Stomach (tissue), 4 donors: ENCODE results near the gene FAM120A.

ENCODE experiments used
- EP300 ChIP-seq: sonication (generic); formaldehyde crosslinking; IDR thresholded peaks from one replicate; pipeline ENCODE4 v1.6.1; 2017; ENCODE audit warnings: antibody characterized with exemption
- POLR2A ChIP-seq, 4 donors: fragments of 450-650 bp; IDR thresholded peaks; one replicate each; pipeline ENCODE4 v1.6.1; 2016; ENCODE audit warnings: antibody characterized with exemption in 4 of 4, control low read depth in 2 of 4, mild to moderate bottlenecking in 1 of 4, moderate library complexity in 1 of 4
- POLR2AphosphoS5 ChIP-seq, 3 donors: sonication (generic); formaldehyde crosslinking; IDR thresholded peaks; one replicate each; pipeline ENCODE4 v1.6.1; 2016; ENCODE audit warnings: antibody characterized with exemption in 3 of 3
- TF ChIP-seq, protein P1 (sequence below), 7 experiments: fragments of 450-650 bp in 4 of 7; fragments of 200-600 bp in 3 of 7; sonication (generic) in 3 of 7; IDR thresholded peaks; one replicate each; pipeline ENCODE4 v1.5.1; 2016 to 2019; ENCODE audit warnings: antibody characterized with exemption in 7 of 7, control low read depth in 2 of 7, mild to moderate bottlenecking in 1 of 7

DNA sequence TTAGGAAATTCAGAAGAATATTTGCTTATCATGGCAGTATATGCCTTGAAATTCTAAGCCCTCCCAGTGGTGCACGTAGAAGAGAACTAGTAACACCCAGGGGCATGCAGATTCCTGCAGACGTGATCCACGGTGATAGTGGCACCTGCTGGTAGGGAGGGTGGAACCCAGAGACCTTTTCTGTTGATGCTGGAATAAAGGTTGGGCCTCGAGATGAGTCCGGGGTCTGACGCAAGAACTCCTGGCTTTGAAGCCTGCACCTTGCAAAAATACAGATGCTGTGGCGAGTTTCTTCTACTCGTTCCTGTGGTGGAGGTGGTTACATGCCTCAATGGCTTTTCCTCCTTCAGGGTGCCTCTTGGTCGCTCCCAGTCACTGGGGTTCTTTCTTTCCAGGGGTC, 85.4 kb downstream of the FAM120A start:
- TF ChIP-seq, protein P1, sequence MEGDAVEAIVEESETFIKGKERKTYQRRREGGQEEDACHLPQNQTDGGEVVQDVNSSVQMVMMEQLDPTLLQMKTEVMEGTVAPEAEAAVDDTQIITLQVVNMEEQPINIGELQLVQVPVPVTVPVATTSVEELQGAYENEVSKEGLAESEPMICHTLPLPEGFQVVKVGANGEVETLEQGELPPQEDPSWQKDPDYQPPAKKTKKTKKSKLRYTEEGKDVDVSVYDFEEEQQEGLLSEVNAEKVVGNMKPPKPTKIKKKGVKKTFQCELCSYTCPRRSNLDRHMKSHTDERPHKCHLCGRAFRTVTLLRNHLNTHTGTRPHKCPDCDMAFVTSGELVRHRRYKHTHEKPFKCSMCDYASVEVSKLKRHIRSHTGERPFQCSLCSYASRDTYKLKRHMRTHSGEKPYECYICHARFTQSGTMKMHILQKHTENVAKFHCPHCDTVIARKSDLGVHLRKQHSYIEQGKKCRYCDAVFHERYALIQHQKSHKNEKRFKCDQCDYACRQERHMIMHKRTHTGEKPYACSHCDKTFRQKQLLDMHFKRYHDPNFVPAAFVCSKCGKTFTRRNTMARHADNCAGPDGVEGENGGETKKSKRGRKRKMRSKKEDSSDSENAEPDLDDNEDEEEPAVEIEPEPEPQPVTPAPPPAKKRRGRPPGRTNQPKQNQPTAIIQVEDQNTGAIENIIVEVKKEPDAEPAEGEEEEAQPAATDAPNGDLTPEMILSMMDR (IDR thresholded peaks at IDR 0.05), result no peak
- TF ChIP-seq POLR2AphosphoS5 (IDR thresholded peaks at IDR 0.05) (no peak), EP300 (no peak), POLR2A (IDR thresholded peaks at IDR 0.05) (no peak)
